Activated T-cell treated with anti-CD3 and anti-CD28 coated beads for 1 hour (primary cell): Measurements from ENCODE around the gene ADAMTS14.

Experiments
- DNase-seq: peaks from one replicate; pipeline ENCODE4 v3.0.0-alpha.2; 2020; ENCODE audit warnings: low read depth

Gene ADAMTS14

GRCh38 chr10:70676511-70676910 lies 4.2 kb downstream of the ADAMTS14 start:
- no peak for DNase-seq

GRCh38 chr10:70677016-70677415 lies 4.7 kb downstream of the ADAMTS14 start:
- DNase-seq: no peak

- DNase-seq: no peak
Measured at GRCh38 chr10:70677620-70678249, 5.4 kb downstream of the ADAMTS14 start.

GRCh38 chr10:70678250-70678635 lies 5.9 kb downstream of the ADAMTS14 start:
- no peak for DNase-seq

GRCh38 chr10:70678757-70679489 lies 6.6 kb downstream of the ADAMTS14 start:
- no peak for DNase-seq

GRCh38 chr10:70679498-70679897 lies 7.2 kb downstream of the ADAMTS14 start:
- no peak for DNase-seq

DNA sequence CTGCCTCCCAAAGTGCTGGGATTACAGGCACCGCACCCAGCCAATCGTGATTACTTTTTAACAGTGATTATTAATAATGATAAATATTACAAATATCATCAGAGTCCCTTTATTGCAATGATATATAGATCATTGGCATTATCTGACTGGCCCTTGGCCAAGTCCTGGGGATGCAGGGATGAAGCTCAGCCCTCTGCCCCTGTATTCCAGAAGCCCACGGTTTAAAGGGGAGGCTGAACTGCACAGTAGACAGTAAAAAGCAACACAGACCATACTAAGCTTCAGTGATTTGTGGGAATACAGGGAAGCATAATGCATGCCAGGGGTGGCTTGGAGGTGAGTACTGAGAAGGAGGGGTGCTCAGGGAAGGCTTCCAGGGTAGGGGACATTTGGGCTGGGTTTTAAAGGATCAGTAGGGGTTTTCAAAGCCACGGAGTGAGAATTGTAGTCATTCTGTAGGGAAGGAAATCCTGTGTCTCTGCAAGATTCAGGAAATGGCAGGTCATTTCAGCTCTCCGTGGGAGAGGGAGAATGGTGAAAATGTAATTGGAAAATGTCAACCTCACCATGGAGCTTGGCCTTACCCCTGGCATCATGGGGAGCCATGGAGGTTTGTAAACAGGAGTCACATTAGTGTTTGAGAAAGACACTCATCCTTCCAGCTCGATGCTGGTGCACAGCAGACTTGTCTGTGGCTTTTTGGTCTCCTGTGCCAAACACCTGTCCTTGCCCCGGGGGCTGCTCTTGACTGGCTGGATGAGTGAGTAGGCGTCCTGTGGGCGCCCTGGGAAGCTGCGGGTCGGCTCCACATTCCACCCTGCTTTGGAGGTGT lies 8.8 kb downstream of the ADAMTS14 start:
- no peak for DNase-seq

DNA sequence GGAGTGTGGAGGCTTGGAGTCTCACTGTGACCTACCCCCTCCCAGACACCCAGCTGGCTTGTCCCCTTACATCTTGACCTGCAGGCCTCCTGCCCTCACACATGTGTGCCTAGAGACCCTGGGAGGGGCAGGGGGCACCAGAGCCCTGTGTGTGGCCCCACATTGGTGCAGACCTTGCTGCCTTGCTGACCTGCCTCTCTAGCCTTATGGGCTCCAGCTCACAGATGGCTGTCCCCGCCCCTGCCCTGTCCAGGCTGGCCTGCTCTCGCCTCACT lies 9.4 kb downstream of the ADAMTS14 start:
- DNase-seq: no peak

- no peak for DNase-seq
Measured at GRCh38 chr10:70682920-70683600, 10.8 kb downstream of the ADAMTS14 start.

DNA sequence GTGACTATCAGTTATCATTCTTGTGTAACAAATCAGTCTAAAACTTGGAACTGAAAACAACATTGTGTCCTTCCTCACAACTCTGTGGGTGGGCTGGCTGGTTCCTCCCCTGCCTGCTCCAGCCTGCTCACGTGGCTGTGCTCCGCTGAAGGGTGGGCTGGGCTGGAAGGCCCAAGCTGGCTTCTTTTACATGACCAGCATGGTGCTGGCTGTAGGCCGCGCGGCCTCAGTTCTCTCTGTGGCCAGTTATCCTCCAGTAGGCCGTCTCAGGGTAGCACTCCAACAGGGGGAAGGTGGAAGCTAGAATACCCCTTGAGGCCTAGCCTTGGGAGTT lies 11.3 kb downstream of the ADAMTS14 start:
- no peak for DNase-seq

DNA sequence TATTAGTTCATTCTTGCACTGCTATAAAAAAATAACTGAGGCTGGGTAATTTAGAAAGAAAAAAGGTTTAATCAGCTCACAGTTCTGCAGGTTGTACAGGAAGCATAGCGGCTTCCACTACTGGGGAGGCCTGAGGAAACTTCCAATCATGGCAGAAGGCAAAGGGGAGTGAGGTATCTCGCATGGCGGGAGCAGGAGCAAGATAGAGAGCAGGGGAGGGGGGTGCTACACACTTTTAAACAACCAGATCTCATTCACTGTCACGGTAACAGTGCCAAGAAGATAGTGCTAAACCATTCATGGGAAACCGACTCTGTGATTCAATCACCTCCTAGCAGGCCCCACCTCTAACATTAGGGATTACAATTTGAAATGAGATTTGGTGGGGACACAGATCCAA lies 11.6 kb downstream of the ADAMTS14 start:
- no peak for DNase-seq

DNA sequence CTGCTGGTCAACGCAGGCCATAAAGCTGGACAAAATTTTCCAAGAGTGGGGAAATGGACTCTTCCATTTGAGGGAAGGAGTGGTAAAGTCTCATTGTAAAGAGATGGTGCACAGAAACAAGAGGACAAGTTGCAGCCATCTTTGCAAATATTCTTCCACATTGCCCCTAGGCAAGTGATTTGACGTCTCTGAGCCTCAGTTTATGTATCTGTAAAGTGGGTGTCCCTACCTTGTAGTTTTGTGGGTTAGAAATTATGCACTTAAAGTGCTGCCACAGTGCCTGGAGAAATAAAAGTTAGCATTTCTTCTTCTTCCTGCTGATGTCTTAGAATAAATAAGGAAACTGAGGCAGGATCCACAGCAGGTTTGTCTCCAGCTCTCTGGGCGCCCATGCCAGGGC lies 12.1 kb downstream of the ADAMTS14 start:
- no peak for DNase-seq

DNA sequence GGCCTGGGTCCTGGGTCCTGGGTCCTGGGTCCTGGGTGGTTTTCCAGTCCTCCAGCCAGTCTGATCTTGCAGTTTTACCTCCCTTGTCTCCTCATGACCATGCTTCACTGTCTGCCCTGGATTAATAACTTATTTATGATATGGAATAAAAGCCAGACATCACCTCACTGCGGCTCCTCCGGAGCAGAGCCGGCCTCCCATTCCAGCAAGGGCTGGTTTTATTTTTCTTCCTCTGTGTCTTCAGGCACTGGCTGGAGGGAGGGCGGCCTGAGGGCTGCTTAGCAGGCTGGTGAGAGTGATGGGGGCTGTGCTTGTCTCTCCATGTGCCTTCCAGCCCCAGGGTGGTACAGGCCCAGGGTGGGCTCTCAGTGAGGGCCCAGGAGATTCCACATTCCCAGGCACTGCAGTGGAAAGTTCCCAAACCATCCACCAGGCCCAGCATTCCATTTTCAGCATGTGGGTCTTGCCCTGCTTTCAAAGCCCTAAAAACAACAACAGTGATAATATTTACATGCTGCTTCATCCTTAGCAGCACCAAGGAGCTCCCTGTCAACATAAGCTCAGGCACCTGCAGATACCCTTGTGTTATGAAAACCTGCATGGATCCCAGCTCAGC lies 12.6 kb downstream of the ADAMTS14 start:
- DNase-seq: no peak

DNA sequence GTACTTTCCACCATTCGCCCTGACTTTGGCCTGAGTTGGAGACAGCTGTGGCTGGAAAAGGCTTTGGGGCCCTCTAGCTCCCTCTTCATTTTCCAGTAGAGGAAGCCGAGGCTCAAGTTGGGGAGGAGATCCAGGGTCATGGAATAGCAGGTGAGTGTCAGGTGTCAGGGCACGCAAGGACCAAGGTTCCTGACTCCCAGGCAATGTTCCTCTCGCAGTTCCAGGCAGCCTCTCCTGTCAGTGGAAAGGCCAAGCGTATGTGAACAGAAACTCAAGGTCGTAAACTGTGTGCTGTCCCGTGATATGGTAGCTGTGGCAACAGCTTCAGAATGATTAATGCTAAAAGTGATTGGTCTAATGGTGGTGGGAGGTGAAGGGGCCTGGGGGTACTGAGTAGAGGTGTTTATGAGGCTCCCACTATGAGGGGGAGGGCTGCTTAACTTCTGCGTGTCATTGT lies 13.2 kb downstream of the ADAMTS14 start:
- DNase-seq: no peak

GRCh38 chr10:70688828-70689227 lies 16.5 kb downstream of the ADAMTS14 start:
- DNase-seq: no peak

DNA sequence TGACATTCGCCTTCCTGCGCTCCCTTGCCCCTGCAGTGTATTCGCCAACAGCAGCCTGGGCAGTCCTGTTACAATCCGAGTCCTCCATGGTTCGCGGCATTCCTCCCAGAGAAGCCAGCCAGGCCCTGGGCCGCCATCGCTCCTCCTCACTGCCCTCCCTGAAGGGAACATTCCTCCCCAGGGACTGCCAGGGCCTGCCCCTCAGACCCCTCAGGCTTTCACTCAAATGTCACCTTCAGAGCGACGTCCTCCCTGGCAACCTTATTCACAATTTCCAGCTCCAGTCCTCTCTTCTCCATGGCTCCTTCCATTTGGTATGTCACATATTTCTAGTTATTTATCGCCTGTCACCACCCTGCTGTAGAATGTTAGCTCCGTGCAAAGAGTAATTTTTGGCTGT lies 17.4 kb downstream of the ADAMTS14 start:
- no peak for DNase-seq

DNA sequence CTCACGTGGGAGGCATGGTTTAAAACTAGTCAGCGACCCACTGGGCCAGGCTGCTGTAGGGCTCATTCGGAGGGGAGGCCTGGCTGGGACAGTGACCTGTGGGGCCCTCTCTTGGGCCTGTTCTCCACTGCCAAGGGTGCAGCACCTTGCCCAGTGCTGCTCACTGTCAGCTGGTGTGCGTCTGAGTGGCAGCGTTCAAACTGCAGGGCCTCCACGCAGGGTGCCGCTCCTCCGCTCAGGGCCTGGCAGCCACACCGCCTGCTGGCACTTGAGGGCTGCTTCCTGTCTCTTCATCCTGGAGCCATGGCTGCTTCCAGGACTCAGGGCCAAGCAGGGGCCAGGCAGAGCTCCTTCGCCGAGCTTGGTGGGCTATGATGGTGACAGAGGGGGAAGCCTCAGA lies 18.3 kb downstream of the ADAMTS14 start:
- DNase-seq: no peak

GRCh38 chr10:70691611-70692010 lies 19.3 kb downstream of the ADAMTS14 start:
- no peak for DNase-seq

GRCh38 chr10:70692043-70692603 lies 19.8 kb downstream of the ADAMTS14 start:
- no peak for DNase-seq

DNA sequence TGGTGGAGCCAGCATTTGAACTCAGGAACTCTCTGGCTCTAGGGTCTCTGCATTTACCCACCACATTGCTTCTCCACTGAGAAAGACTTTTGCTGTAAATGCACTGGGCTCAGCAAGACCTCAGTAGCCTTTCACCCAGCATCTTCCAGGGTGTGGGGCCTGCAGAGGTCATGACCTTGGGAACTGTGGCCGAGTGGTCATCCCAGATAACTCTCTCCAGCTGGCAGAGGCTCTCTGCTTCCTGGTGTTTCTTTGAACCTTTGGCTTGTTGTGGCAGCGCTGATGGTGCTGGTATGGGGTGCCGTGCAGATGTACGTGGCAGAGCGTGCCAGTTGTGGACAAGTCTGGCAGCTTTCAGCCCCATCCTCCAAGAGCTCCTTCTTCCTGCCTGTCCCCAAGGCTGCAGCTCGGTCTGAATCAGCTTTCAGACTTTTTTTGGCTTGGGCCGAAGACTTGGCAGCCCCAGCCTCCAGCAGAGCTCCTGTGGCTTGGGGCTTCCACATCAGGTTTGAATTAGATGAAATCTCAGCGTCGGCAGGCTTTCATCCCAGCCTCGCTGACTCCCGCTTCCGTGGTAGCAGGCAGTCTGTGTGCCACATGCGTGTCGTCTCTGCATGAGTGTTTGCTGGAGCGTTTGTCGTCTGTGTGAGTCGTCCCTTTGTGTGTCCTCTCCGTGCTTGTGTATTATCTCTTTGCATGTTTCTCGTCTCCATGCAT lies 21.5 kb downstream of the ADAMTS14 start:
- no peak for DNase-seq

DNA sequence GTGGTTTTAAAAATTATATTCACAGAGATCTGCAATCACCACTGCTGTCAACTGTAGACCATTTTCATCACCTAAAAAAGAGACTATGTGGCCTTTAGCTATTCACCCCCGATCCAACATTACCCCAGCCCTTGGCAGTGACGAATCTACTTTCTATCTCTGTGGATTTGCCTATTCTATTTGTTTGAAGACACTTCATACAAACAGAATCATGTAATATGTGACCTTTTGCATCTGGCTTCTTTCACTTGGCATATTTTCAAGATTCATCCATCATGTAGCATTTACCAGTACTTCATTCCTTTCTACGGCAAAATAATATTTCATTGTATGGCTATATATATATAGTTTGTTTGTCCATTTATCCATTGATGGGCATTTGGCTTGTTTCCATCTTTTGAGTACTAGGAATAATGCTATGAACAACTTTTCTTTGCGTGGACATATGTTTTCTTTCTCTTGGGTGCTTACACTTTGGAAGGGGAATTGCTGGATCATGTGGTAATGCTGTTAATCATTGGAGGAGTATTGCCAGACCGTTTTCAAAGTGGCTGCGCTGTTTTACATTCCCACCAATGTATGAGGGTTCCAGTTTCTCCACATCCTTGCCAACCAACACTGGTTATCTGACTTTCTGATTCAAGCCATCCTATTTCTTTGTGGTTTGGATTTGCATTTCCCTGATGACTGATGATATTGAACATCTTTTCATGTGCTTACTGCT lies 22.3 kb downstream of the ADAMTS14 start:
- no peak for DNase-seq
